Measurements from ENCODE around the gene AKR1B1.
A peak's percentile ranks its signal among the peaks of the same experiment; 100 is the strongest.
"Not testable (repeated sequence)": the region's sequence is repeated elsewhere in the genome, so short reads cannot be mapped to it uniquely, and the experiment has no call there.

AKR1B1 gene

DNA sequence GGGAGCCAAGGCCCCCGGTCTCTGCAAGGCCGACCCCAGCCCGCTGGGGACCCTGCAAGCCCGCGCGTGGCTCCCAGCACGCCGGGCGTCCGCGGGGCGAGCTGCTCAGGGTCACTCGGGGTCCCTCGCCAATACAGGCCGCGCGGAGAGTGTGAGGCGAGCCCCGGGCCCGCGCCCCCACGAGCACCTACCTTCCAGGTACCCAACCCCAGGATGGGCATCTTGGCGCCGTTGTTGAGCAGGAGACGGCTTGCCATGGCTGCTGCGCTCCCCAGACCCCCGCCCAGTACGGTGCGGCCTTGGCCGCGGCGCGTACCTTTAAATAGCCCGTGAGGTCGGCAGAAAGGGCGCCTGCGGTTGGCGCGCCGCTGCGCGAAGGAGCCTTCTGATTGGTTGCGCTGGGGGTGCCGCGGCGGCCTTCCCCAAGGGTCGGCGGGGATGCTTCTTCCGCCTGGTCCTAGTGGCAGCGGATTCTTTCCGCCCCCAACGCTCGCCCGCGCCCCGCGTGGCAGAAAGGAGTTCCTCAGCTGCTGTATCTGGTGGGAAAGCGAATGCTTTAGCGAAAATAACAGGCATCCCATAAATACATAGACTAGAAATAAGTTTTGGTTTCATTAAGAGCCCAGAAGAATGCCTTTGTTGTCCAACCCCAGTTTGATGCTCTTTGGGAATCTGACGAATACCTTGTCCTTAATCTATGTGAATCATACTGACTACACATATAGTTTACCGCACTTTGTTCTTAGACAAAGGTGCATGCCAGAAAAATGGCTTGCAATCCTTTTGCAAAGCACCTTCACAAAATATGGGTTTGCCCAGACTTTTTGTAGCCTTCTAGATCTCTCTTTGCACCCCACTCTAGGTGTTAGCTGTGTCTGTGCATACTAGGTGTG, at the start of gene AKR1B1:
TSS of gene AKR1B1 (minus strand) at position 295 of the 893 bp plus-strand sequence. CDS start at position 257, 38 bp downstream.
- peak; percentile 84 for DNase-seq

DNA sequence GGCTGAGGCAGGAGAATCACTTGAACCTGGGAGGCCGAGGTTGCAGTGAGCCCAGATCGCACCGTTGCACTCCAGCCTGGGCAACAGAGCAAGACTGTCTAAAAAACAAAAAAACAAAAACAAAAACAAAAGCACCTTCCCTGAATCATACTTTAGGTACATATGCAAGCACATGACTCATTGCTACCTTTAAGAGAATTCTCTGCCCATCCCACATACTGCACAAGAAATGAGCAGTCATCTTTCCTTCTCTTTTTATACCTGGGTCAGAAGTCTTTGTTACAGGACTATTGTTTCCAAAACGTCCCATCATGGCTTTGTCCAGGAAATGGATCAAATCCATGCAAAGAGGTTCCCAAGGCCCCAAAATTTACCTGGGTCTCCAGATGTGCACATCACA, 47.0 kb upstream of the AKR1B1 start:
- no peak for DNase-seq

GRCh38 chr7:134504660-134505164, 45.8 kb upstream of the AKR1B1 start:
- DNase-seq, result no peak

DNA sequence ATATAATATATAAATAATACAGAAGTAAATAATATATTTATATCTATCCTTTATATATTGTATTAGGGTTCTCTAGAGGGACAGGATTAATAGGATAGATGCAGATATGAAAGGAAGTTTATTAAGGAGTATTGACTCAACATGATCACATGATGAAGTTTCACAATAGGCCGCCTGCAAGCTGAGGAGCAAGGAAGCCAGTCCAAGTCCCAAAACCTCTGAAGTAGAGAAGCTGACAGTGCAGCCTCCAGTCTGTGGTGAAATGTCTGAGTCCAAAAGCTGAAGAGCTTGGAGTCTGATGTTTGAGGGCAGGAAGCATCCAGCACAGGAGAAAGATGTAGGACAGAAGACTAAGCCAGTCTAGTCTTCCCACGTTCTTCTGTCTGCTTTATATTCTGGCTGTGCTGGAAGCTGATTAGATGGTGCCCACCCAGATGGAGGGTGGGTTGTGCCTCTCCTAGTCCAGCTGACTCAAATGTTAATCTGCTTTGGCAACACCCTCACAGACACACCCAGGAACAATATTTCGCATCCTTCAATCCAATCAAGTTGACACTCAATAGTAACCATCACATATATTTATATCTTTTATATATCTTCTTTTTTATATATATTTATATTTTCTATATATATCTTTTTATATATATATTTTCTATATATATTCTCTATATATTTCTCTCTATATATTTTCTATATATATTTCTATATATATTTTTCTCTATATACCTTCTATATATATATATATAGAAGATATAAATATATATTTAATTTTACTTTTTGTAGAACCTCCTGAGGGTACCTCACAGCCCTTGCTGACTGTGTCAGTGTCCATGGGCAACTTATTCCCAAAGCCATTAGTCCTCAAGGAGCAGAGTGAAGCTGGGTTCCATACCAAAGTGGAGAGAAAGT, 43.8 kb upstream of the AKR1B1 start:
- no peak for DNase-seq

DNA sequence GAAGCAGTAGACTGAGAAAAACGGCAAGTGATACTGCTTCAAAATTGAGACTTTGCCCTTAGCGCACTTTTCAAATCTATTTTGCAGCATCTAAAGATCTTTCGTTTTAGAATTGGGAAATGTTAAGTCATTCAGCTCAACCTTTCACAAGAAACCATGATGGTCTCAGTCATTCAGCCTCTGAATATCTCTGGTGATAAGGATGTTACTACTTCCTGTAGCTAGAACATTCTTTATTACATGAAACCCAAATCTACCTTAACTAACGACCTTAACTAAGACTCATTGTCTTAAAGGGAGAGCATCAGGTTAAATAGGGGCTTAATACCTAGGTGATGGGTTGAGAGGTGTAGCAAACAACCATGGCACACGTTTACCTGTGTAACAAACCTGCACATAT, 42.1 kb upstream of the AKR1B1 start:
- DNase-seq, result no peak

DNA sequence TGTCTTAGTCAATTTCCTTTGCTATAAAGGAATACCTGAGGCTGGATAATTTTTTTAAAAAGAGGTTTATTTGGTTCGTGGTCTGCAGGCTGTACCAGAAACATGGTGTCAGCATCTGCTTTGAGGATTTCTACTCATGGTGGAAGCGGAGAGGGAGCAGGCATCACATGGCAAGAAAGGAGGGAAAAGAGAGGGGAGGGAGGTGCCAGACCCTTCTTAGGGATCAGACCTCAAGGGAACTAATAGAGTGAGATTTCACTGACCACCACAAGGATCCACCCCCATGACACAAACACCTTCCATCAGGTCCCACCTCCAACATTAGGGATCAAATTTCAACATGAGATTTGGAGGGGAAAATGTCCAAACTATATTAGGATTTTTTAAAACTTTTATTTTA, 41.5 kb upstream of the AKR1B1 start:
- no peak for DNase-seq

DNA sequence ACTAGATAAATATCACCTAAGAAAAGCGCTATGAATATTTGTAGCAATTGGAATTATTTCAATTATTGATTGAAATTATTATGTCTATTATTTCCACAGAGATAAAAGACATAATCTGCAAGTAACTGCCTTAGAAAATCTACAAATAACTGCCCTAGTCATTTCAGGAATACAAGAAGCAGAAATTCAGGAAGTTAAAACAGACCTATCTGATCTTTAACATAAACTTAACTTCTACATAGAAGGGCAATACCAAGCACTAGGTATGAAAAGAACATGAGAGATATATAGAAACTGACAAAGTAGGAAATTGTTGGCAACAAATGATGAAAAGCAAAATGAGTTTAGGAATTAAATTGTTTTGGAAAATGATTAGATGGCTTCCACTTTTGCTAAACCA, 36.6 kb upstream of the AKR1B1 start:
- DNase-seq, result no peak

- no peak for DNase-seq
These were observed 34.2 kb upstream of the AKR1B1 start for GRCh38 chr7:134493091-134493490.

GRCh38 chr7:134487721-134488120, 28.8 kb upstream of the AKR1B1 start:
- DNase-seq, result not testable (repeated sequence)

DNA sequence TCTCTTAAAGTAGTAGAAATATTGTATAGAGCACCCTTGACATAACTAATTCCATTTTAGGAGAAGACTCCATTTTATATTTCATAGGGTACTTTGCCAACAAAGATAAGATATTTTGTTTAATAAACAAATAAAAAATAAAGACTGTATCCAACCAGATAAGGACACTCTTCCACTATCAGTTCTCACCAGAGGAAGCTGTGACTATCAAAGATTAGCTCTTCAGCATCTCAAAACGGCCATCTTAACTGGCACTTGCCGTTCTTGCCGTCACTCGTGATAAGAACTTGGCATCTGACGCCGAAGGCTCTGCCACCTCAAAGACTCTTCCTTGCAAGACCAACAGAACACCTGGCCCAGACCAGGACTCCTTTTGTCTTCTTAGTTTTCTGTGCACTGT, 26.3 kb upstream of the AKR1B1 start:
- DNase-seq, result no peak

- DNase-seq, result no peak
These were observed 24.4 kb upstream of the AKR1B1 start for GRCh38 chr7:134483296-134483695.

DNA sequence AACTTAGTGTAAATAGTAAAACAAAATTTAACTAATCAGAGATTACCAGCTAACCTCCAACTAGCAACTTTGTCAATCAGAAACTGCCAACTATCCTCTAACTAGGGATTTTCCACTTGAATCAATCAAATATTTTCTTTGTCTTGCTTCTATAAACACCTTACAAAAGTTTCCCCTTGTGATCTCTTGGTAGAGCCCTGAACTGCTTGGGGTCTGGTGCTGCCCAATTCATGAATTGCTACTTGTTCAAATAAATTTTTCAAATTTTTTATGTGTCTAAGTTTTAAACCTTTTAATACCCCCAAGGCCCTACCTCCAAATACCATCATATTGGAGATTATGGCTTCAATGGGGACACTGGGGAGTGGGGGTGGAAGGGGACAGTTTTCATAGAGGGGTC, 24.0 kb upstream of the AKR1B1 start:
- no peak for DNase-seq

DNA sequence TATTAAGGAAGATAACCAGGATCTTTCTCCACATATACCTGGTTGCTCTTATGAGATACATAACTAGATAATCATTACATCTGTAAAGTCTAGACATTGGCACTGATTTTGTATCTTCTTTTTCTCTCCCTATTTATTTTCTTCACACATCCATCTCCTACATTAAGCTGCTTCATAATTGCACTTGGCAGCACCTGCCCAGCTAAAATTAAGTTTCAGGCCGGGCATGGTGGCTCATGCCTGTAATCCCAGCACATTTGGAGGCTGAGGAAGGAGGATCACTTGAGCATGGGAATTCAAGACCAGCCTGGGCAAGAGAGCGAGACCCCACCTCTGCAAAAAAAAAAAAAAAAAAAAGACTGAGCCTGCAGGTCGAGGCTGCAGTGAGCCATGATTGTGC, 22.3 kb upstream of the AKR1B1 start:
- DNase-seq, result no peak

DNA sequence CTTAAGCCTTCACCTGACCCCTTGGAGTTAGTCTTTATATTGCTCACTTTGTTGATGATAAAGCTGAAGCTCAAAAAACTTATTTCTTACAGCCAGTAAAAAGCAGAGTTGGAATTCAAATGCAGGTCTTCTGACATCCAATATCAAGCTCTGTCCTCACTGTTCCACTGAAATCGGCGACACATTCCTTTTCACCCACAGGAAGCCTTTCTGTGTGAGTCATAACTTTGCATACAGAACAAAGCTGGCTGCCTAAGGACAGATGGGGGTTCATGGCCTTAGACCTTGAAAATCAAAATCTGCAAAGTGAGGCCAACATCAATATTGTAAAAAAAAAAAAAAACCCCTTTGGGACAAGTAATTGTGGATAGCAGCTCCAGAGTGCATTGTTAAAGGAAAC, 21.8 kb upstream of the AKR1B1 start:
- no peak for DNase-seq

DNA sequence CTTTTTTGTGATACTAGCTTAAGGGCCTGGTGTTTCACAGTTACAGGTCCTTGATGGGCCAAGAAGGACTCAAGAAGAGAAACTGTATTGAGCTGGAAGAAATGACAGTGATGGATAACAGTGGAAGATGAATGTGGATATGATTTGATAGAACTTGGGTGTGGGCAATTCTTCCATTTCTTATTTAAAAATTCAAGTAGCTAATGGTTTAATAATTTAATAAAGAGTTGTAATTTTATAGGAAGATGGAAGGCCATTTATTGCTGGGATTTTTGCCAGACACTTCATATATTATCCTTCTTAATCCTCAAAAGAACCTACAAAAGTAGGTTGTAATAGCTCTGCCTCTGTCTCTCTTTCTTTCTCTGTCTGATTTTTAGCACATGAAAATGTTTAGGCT, 21.3 kb upstream of the AKR1B1 start:
- DNase-seq, result no peak

DNA sequence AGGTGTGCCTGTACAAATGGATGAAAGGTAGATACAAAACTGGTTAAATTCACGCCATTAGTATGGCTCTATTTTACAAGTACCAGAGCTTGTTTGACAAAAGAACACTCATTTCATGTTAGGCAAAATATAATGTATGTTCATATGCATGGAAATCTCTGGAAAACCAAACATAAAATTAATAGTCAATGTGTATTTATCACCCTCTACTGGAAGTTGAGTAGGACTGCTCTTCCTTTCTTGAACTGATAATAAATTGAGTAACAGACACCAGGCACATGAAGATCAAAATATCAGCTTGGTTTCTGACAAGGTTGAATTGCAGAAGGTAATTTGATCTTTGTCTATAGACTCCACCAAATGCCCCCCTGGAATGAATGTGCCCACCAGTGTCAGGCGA, 19.8 kb upstream of the AKR1B1 start:
- no peak for DNase-seq

DNA sequence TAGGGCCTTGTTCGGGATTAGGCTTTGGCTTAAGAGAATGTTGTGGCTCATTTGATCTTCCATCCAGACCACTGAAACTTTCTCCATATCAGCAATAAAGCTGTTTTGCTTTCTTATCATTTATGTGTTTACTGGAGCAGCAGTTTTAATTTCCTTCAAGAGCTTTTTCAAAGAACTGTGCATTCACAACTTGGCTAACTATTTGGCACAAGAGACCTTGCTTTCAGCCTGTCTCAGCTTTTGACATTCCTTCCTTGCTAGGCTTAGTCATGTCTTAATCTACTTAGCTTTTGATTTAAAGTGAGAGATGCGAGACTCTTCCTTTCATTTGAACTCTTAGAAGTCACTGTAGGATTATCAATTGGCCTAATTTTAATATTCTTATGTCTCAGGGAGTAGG, 19.1 kb upstream of the AKR1B1 start:
- no peak for DNase-seq

DNA sequence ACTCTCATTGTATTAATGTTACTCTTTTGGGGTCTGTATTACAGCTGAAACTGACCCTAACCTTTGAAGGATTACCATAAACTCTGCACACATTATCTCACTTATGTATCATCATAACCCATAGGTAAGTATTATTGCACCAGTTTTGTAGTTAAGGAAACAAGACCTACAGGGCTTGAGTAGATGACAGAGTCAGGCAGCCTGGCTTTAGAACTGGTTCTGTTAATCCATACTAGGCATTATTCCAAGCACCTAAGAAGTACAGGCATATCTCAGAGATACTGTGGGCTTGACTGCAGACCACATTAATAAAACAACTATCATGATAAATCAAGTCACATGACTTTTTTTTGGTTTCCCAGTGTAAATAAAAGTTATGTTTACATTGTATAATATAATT, 17.1 kb upstream of the AKR1B1 start:
- DNase-seq, result no peak

DNA sequence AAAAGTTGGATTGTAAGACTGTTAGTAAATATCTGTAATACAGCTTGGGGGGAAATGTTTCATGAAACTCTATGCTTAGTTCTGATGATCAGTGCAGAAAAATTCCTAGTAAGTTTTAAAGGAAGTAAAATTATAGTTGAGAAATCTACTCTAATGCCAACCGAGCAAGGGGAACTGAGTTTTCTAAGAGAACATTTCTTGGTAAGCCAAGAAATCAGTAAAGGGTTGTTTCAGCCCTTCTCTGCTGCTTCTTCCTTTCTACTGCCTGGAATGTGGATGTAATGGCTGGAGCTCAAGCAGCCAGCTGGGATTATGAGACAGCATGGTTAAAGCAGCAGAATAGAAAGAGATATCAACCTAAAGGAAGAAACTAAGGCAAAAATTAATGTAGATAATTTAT, 15.9 kb upstream of the AKR1B1 start:
- DNase-seq, result no peak

DNA sequence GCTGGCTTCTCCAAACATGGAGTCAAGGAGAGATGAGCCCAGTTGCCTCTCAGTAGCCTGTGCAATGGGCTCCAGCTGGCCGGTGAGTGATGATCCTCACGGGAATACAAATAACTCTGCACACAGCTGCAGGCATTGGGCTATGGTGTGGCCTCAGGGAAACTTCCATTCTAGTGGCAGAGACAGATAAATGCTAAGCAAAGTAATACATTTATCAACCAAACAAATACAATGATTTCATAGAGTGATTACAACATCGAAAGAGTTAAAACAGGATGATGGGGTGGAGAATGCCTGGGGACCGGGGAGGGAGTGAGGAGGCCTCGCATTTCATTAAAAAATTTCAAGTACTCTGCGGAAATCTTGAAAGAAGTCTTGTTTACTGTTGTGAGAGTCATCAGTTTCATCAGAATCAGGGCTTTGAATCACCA, 15.0 kb upstream of the AKR1B1 start:
- DNase-seq, result no peak

DNA sequence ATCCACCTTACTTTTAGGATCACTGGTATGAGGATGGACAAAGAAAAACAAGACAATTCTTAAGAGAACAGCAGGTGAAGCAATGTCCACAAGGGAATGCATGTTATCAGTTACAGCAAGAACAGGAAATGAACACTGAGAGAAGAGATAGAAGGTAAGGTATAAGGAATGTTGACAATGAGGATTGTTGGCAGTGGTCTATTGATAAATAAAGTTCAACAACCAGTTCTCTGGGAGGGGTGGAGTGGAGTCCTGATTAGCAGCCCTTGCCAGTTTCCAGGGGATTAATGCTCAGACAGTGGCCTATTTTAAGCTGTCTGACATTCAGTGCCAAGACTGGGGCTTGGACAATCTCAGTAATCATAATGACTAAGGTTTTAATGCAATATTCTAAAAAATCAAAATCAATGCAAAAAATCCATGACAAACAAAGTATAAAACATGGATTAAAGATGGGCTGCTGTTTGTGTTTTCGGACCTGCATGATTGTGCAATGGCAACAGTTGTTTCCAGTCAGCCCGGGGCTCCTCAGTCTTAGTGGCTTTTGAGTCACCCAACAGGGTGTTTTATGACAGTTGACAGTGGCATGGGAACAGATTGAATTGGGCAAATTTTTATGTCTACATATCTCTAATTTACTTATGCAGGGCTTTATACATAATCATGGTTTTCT, 13.8 kb upstream of the AKR1B1 start:
- no peak for DNase-seq

DNA sequence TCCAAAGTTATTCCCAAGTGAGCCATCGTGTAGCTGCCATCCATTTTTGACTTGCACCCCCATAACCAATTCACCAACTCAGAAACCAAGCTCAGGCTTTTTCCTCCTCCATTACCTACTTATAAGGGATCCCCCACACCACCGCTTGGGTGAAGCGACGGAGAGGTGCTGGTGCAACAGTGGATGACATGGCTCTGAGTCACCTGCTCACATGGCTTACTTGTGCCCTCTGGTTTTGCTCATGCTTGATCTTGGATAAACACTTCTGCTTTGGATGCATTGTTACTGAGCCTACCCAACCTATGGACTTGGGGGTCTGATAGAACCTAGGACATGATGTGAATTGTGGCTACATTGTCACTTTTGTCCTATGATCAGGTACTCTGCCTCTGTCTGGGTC, 12.0 kb upstream of the AKR1B1 start:
- no peak for DNase-seq

DNA sequence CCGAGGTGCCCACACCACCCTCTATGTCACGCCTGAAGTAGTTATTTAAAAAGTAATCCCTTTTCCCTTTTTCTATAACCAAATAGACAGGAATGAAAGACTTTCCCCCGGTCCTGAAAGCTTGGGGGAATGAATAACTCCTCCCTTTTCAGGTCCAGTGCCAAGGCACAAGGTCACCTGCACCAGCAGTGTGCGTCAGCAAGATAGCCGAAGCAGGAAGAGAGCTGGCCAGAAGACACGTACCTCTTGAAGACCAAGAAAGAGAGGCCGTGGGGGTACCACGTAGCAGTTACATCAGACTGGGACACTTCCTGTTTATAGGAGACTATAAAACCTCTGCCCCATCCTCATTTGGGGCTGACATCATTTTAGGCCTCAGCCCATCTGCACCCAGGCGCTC, 10.7 kb upstream of the AKR1B1 start:
- DNase-seq, result no peak

All from GDM1 (cell line).